Stimulated activated CD4-positive, alpha-beta T cell treated with anti-CD3 and anti-CD28 coated beads, Interleukin-2, amount 100 ng/mL, for 48 hours (primary cell): Measurements from ENCODE around the gene CASP10.
"Not testable (repeated sequence)": the region's sequence is repeated elsewhere in the genome, so short reads cannot be mapped to it uniquely, and the experiment has no call there.

Experiments used
- DNase-seq, 2 donors: peaks; one replicate each; pipeline ENCODE4 v3.0.0-alpha.2; 2020

CASP10 gene, protein sequence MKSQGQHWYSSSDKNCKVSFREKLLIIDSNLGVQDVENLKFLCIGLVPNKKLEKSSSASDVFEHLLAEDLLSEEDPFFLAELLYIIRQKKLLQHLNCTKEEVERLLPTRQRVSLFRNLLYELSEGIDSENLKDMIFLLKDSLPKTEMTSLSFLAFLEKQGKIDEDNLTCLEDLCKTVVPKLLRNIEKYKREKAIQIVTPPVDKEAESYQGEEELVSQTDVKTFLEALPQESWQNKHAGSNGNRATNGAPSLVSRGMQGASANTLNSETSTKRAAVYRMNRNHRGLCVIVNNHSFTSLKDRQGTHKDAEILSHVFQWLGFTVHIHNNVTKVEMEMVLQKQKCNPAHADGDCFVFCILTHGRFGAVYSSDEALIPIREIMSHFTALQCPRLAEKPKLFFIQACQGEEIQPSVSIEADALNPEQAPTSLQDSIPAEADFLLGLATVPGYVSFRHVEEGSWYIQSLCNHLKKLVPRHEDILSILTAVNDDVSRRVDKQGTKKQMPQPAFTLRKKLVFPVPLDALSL

DNA sequence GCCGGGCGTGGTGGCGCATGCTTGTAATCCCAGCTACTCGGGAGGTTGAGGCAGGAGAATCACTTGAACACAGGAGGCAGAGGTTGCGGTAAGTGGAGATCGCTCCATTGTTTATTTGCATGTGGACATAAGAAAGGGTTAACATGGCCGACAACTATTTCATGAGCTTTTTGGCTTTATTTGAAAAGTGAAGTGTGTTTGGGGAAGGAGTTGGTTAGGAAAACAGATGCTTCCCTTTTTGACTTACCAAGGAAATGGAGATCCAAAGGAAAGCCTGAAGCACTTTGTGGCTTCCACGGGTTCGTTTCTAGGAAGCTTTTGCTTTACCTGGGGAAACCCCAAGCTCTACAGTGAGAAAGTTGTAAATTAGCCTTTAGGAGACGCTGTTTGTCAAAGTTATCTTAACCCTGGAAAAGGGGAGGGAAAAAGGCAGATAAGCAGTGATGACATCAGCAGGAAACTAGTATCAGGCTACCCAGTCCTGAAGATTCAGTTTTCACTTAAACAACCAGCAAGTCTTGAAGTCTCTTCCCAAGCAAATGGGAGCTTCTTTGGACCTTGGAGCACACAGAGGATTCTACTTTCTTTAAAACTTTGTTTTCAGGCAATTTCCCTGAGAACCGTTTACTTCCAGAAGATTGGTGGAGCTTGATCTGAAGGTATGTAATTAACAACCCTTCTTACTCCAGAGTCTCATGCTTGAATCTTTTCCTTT is at the start of gene CASP10:
CASP10 (plus strand) TSS at position 492 of the 715 bp plus-strand sequence. CDS start 2,637 bp downstream, outside the sequence.
- no peak for DNase-seq

GRCh38 chr2:201135386-201135785 is 47.6 kb upstream of the CASP10 start:
- DNase-seq = no peak

GRCh38 chr2:201136889-201137321 is 46.0 kb upstream of the CASP10 start:
- DNase-seq = no peak

DNA sequence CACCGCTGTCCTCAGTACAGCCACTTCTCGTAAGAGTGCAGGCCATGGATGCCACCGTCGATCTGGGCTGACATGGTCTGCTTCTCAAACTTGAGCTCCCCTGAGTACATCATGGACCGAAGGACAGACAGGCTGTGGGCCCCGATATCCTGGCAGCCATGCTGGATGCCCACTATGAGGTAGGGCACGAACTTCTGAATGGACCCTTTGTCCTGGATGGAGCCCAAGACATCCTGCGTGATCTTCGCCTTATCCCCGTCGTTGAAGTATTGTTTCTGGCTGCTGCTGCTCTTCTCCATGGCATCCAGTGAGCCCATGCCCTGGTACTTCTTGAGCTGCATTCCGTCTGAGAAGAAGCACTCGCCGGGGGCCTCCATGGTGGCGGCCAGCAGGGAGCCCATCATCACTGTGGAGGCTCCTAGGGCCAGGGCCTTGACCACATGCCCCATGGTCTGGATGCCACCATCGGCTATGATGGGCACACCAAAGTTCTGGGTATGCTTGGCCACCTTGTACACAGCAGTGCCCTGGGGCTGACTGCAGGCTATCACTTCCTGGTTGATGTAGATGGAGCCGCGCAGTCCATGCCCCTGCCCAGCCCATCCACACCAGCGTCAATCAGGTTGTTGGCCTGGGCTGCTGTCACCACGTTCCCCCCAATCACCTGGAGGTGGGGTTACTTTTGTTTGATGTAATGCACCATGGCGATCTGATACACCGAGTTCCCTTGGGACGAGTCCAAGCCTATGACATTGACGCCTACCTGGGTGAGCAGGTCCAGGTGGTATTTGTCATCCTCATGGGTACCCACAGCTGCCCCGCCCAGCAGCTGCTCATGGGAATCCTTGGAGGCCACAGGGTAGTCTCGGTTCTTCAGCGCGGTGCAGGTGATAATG is 45.2 kb upstream of the CASP10 start:
- DNase-seq = no peak

- no peak for DNase-seq
Measured at GRCh38 chr2:201138401-201138970, 44.5 kb upstream of the CASP10 start.

GRCh38 chr2:201138986-201139781 is 43.8 kb upstream of the CASP10 start:
- DNase-seq = not testable (repeated sequence)

GRCh38 chr2:201139836-201140604 is 42.9 kb upstream of the CASP10 start:
- no peak for DNase-seq

- DNase-seq = no peak
Measured at GRCh38 chr2:201144101-201145051, 38.6 kb upstream of the CASP10 start.

DNA sequence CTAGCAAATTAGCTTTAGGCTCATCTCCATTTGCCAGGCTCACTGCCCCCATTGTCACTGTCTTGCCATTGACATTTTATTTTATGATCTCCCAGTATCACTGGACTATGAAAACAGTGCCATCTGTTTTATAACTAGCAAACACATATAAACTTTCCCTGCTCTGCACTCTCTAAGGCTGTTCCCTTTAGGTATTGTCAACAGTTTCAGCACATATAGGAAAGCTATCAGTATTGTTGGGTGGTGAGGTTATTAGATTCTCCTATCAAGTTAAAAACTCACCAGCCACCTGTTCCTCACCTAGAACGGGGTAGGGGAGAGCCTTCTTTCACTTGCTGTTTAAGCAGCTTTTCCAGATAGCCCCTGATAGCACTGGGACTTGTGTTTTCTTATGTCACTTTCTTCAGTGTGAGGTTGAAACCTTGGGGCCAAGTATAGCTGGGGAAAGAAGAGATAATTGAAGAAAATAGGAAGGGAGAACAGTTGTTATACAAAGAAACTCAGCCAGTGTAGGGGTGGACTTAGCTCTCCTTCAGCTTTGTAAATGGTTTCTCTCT is 34.4 kb upstream of the CASP10 start:
- DNase-seq = no peak

DNA sequence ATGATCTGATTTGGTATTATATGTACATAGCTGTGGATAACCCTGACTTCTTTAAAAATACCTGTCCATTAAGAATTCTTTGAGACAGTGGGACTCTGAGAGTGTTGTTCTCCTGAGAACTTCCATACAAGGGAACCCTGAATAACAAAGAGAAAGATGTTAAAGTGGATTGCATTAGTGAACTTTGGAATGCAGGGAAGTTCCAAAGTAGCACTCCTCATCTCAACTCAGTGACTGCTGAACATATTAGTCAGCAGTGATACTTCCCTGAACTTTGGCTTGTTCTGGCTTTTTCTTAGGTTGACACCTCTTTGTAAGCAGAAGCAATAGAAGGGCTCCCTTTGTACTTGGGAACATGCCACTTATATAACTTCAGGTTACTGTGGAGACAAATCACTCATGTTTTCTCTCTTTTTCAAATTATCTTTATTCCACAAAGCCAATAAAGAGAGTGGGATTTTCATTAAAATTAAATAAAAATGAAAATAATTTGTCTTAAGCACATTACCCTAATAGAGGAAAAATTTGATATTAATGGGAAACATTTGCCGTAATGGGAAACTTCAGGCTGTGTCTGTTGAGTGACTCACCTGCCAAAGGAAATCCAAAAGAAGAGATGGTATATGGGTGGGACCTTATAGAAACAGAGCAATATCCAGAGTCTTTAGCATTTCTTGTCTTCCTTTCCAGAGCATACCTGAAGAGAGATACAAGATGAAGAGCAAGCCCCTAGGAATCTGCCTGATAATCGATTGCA is 33.7 kb upstream of the CASP10 start:
- DNase-seq = no peak

- not testable (repeated sequence) for DNase-seq
Measured at GRCh38 chr2:201149821-201150165, 33.1 kb upstream of the CASP10 start.

DNA sequence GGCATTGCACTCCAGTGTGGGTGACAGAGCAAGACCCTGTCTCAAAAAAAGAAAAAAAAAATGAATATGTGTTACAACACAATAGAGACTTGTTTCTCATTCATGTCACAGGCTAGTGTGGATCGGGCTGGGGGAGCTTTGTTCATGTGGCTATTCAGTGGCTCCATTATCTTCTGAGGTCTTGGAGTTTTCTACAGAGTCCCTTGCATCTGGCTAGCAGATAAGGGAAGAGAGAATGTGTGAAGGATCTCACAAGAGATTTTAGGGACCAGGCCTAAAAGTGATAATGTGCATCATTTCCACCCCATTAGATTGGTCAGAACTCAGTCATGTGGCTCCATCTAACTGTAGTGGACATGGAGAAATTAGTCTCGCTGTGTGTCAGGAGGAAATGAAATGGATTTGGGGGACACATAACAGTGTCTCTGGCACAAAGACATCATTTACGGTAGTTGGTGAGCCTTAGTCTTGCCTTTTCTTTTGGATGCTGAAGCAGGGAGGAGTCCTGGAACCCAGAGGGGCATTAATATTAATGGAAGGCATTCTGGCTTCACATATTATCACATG is 32.4 kb upstream of the CASP10 start:
- DNase-seq = no peak

DNA sequence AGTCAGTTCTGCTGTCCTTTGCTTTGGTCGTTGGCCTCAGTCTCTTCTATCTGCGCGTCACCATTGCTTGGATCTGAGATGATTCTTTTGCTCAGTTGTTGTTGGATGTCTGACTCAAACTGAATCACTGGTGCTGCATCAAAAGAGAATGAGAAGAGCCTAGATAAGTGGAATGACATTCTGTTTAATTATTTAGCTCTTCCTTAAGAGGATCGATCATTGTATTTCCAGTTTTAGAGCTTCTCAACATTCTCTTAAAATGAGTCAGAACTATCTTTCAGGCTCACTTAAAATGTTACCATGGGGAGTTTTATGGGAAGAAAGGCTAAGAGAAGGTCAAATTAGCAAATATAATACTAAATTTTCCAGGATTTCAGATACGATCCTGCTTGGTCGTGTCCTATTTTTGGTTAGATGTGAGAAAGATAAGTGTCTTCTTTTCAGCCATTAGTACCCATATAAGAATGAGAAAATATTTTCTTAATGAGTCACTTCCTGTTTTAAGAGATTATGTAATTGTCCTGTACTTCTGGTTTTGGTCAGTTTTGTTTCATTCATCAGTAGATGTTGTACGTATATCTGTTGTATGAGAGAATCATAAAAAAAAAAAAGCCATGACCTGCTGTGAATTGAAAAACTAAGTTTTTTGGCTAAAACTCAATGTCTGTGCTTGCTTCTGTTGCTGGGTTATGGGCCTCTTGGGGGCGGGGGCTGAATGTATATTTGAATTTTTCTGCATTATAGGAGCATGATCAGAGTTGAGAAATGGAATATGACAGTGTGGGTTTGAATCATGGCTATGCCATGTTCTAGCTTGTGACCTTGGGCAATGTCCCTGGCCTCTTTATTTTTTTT is 31.6 kb upstream of the CASP10 start:
- DNase-seq = no peak

GRCh38 chr2:201152517-201152916 is 30.4 kb upstream of the CASP10 start:
- DNase-seq = no peak

DNA sequence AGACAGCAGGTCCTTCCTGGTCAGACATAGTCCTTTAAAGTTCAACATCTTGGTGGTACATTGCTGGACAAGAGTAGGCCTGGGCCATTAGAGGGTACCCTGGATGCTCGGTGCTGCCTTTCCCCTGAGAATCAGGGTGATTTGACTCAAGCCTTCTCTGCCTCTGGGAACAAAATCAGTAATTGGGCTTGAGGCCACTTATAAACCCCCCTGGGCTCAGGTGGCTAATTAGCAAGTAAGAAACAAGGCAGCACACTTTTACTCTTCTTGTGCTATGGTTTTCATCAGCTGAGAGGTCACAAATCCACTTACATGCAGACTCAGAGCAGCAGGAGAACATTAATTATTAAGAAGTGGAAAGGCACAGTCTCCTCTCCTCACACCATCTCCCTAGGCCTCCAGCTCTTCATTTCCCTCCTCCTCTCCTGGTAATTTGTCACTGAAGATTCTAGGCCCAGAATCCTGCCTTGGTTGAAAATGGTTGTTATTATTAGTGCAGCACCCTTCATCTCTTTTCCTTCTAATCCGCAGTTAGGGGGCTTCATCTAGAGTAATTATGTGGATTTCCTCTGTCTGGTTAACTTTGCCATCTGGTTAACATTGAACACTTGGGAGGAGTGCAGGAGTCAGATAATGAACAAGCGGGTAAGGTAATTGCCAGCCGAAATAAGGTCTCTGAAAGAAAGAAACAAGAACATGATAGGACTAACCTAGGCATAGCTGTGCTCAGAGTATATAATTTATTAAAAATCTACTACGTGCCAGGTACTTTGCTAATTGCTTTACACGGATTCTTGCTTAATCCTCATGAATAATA is 29.7 kb upstream of the CASP10 start:
- no peak for DNase-seq
